HEK293 (cell line): ENCODE measurements around the gene COMMD7.

ENCODE experiments used
- CTCF ChIA-PET: fragments of 350-600 bp; formaldehyde crosslinking; extraction: SDS; loops from one replicate; lab custom pipeline; 2021; ENCODE audit warnings: antibody characterized with exemption; lab: Yijun Ruan, JAX
- POLR2A ChIA-PET: fragments of 300-600 bp; formaldehyde crosslinking; extraction: SDS; loops from one replicate; lab custom pipeline; 2020; ENCODE audit warnings: antibody characterized with exemption, inconsistent platforms; lab: Yijun Ruan, JAX
- H3K27ac ChIP-seq: fragments of 200-500 bp; sonication (Bioruptor generic); 2 replicates; pipeline ENCODE4 v1.5.1; 2014; ENCODE audit warnings: low read depth, low read length, control low read depth, inconsistent platforms; ENCODE audit errors: extremely low read depth
- H3K36me3 ChIP-seq, 2 experiments: fragments of 200-500 bp in 1 of 2; sonication (Bioruptor generic) in 1 of 2; 1 replicate in 1 of 2; 2 replicates in 1 of 2; pipeline ENCODE4 v1.5.1; 2014 to 2017; ENCODE audit warnings: inconsistent platforms in 2 of 2, low read length in 2 of 2; ENCODE audit not compliant: control insufficient read depth in 2 of 2, insufficient read depth in 1 of 2
- H3K4me1 ChIP-seq: fragments of 200-500 bp; sonication (Bioruptor generic); 2 replicates; pipeline ENCODE4 v1.5.1; 2014; ENCODE audit warnings: mild to moderate bottlenecking, low read length, inconsistent platforms; ENCODE audit not compliant: control insufficient read depth, insufficient read depth
- H3K4me3 ChIP-seq: 2 replicates; pipeline ENCODE4 v1.5.1; 2011; ENCODE audit warnings: low read depth, mild to moderate bottlenecking, control low read depth, low read length, moderate library complexity
- H3K9me3 ChIP-seq: fragments of 200-500 bp; sonication (Bioruptor generic); 2 replicates; pipeline ENCODE4 v1.5.1; 2014; ENCODE audit warnings: low read depth, low read length, inconsistent platforms; ENCODE audit not compliant: control insufficient read depth, insufficient read depth
- CTCF ChIP-seq: fragments of 450-650 bp; formaldehyde crosslinking; IDR thresholded peaks from 2 replicates; pipeline ENCODE4 v1.5.1; 2016; ENCODE audit warnings: missing biosample characterization, missing genetic modification characterization
- HOXA7 ChIP-seq: sonication (generic); formaldehyde crosslinking; IDR thresholded peaks from 2 replicates; pipeline ENCODE4 v1.8.1; 2022; ENCODE audit warnings: missing genetic modification reagents, borderline replicate concordance
- PBX3 ChIP-seq: sonication (generic); formaldehyde crosslinking; IDR thresholded peaks from 2 replicates; pipeline ENCODE4 v1.8.1; 2022; ENCODE audit warnings: mild to moderate bottlenecking, moderate library complexity, missing genetic modification reagents
- RBAK ChIP-seq: fragments of 450-650 bp; formaldehyde crosslinking; IDR thresholded peaks from 2 replicates; pipeline ENCODE4 v1.5.1; 2016; ENCODE audit warnings: missing biosample characterization, missing genetic modification characterization
- WT1 ChIP-seq: fragments of 450-650 bp; formaldehyde crosslinking; IDR thresholded peaks from 2 replicates; pipeline ENCODE4 v1.5.1; 2016; ENCODE audit warnings: missing biosample characterization, missing genetic modification characterization
- ZIC2 ChIP-seq: fragments of 450-650 bp; formaldehyde crosslinking; IDR thresholded peaks from 2 replicates; pipeline ENCODE4 v1.5.1; 2016; ENCODE audit warnings: missing biosample characterization, missing genetic modification characterization
- ZNF121 ChIP-seq: fragments of 450-650 bp; formaldehyde crosslinking; IDR thresholded peaks from 2 replicates; pipeline ENCODE4 v1.5.1; 2016; ENCODE audit warnings: missing biosample characterization, missing genetic modification characterization
- ZNF174 ChIP-seq: fragments of 450-650 bp; formaldehyde crosslinking; IDR thresholded peaks from 2 replicates; pipeline ENCODE4 v1.5.0; 2017; ENCODE audit warnings: missing biosample characterization, mild to moderate bottlenecking, missing genetic modification characterization
- ZNF335 ChIP-seq: fragments of 450-650 bp; formaldehyde crosslinking; conservative IDR thresholded peaks from 2 replicates; pipeline ENCODE4 v1.5.1; 2016; ENCODE audit warnings: missing biosample characterization, missing genetic modification characterization
- ZNF350 ChIP-seq: fragments of 450-650 bp; formaldehyde crosslinking; IDR thresholded peaks from 2 replicates; pipeline ENCODE4 v1.5.0; 2017; ENCODE audit warnings: missing biosample characterization, mild to moderate bottlenecking, missing genetic modification characterization
- ZNF514 ChIP-seq: fragments of 450-650 bp; formaldehyde crosslinking; IDR thresholded peaks from 2 replicates; pipeline ENCODE4 v1.5.1; 2016; ENCODE audit warnings: missing biosample characterization, missing genetic modification characterization
- ZNF654 ChIP-seq: fragments of 450-650 bp; formaldehyde crosslinking; IDR thresholded peaks from 2 replicates; pipeline ENCODE4 v1.5.1; 2016; ENCODE audit warnings: low read depth, missing biosample characterization, missing genetic modification characterization
- ZNF692 ChIP-seq: fragments of 450-650 bp; formaldehyde crosslinking; IDR thresholded peaks from 2 replicates; pipeline ENCODE4 v1.5.1; 2016; ENCODE audit warnings: missing biosample characterization, missing genetic modification characterization
- ZNF830 ChIP-seq: fragments of 450-650 bp; IDR thresholded peaks from 2 replicates; pipeline ENCODE4 v1.5.0; 2018; ENCODE audit warnings: missing biosample characterization, missing genetic modification characterization, low read depth, mild to moderate bottlenecking, moderate library complexity
- TF ChIP-seq, protein P1 (sequence below): fragments of 450-650 bp; formaldehyde crosslinking; optimal IDR thresholded peaks from 2 replicates; pipeline ENCODE3; 2016; ENCODE audit warnings: missing biosample characterization, mild to moderate bottlenecking, missing genetic modification characterization

Gene COMMD7

DNA sequence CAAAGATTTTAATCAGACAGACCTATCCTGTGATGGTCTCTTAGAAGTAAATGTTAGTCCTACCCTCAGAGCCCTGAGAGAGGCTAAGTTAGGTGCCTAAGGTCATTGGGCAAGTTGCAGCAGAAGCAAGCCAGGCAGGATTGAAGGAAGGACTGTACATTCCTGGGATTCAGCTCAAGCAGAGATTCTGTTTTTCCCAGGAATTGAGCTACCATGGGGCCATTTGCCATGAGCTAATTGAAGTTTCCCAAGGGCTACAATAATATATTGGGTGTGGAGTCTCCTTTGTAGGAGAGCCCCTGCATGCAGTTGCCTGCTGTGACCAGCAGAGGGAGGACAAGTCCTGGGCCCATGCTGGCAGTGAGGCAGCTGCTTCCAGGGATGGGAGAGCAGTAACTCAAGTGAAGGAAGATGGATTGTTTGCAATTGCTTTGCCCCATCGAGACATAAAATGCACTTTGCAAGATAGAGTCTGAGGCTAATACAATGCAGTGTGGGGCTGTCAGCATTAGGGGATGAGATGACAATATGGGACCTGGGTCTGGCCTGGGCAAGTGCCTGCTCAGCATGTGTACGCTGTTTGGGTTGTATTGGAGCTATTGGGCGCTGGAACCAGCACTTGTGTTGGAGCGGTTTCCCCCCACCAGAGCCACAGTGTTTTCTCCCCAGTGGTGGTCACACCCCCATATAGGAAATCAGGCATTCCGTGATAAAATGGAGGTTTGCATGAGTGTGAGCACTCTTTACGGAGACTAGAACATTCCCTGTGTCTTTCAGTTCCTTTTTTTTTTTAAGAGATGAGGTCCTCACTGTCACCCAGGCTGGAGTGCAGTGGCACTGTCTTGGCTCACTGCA lies 46.9 kb upstream of the COMMD7 start:
- H3K4me3 ChIP-seq: no peak overlapping the region
- H3K4me1 ChIP-seq: no peaks in the 10 kb centered on the region
- H3K36me3 ChIP-seq: peaks cover under 1 to 84% of the 10 kb centered on the region in 2 experiments; a peak in 2 of 3 replicates
- POLR2A ChIA-PET: no interaction called here
- no peaks in the 10 kb centered on the region for H3K9me3 ChIP-seq
- no peak overlapping the region for H3K27ac ChIP-seq
- CTCF ChIA-PET: interaction anchor here (0.6 to 2.0 kb wide), 29 partner anchors 9 to 504 kb away, joined by 3 to 16 read pairs (median 4); partner anchors contain the start of genes C20orf203 and MAPRE1
- TF ChIP-seq ZNF335 (0 out of 2 replicates have a peak, but pooled peaks have one; percentile 28), WT1 (tag by site-specific recombination) (no peak), CTCF (tag by site-specific recombination) (peak; percentile 77), ZNF654 (tag by site-specific recombination) (peak; percentile 90), ZNF350 (tag by site-specific recombination) (no peak), ZNF692 (tag by site-specific recombination) (peak; percentile 41; the same call in 1 of the 2 replicates), ZIC2 (tag by site-specific recombination) (peak; percentile 12; the same call in 1 of the 2 replicates)

- H3K4me3 ChIP-seq: no peak overlapping the region
- no peak overlapping the region for H3K27ac ChIP-seq
- TF ChIP-seq ZNF830 (tag by site-specific recombination) (no peak), ZNF514 (tag by site-specific recombination) (no peak), PBX3 (CRISPR knock-in tag) (no peak), ZNF174 (tag by site-specific recombination) (no peak), HOXA7 (CRISPR knock-in tag) (no peak), RBAK (no peak), ZNF121 (tag by site-specific recombination) (no peak)
- TF ChIP-seq, protein P1, sequence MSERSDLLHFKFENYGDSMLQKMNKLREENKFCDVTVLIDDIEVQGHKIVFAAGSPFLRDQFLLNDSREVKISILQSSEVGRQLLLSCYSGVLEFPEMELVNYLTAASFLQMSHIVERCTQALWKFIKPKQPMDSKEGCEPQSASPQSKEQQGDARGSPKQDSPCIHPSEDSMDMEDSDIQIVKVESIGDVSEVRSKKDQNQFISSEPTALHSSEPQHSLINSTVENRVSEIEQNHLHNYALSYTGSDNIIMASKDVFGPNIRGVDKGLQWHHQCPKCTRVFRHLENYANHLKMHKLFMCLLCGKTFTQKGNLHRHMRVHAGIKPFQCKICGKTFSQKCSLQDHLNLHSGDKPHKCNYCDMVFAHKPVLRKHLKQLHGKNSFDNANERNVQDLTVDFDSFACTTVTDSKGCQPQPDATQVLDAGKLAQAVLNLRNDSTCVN: no peak
- H3K9me3 ChIP-seq: no peaks in the 10 kb centered on the region
- H3K4me1 ChIP-seq: no peaks in the 10 kb centered on the region
- POLR2A ChIA-PET: no interaction called here
- CTCF ChIA-PET: interaction anchor here (0.6 to 0.7 kb wide), 2 partner anchors 290 to 365 kb away, joined by 3 to 4 read pairs; no protein-coding TSS in a partner anchor
- H3K36me3 ChIP-seq: peaks cover 4 to 81% of the 10 kb centered on the region in 2 experiments; a peak in 2 of 3 replicates
Observed at GRCh38 chr20:32787168-32787567, 43.9 kb upstream of the COMMD7 start.
